NCI-H510A (cell line): Measurements from ENCODE around the gene THOC5.

Experiments used
- DNase-seq: peaks from one replicate; lab custom pipeline; 2025; lab: John Stamatoyannopoulos, UW

Gene THOC5

DNA sequence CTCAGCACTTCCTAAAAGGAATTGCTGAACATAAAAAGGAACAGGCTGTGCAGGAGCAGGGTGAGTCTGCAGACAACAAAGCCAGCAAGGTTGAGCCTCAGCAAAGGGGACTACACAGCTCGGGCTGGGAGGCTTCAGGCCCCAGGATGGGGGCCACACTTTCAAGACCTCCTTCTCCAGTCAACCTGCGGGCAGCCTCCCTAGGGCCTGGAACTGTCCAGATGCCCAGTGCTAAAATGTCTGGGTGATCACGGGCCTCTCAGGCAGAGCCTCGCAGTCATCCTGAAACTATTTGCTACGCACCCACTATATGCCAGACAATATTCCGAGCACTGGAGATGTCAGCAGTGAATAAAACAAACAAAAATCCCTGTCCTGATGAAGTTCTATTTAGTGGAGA, 77.4 kb downstream of the THOC5 start:
- no peak for DNase-seq

DNA sequence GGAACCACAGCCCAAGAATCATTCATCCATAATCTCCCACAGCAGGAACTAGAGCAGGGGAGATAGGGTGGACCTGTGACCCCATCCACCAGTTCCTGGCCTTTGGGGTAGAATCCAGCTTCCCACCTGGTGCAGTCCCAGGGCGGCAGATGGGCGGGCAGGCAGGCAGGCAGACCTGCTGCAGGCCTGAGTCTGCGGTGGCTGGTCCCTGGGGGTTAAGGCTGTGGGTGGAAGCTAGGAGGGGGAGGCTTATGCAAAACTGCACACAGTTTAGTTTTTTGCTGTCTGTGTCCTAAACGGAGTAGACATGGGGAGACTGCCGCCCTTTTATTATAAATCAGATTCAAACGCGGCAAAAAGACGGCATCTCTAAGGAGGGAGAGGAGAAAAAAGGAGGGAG, 78.0 kb downstream of the THOC5 start:
- no peak for DNase-seq

DNA sequence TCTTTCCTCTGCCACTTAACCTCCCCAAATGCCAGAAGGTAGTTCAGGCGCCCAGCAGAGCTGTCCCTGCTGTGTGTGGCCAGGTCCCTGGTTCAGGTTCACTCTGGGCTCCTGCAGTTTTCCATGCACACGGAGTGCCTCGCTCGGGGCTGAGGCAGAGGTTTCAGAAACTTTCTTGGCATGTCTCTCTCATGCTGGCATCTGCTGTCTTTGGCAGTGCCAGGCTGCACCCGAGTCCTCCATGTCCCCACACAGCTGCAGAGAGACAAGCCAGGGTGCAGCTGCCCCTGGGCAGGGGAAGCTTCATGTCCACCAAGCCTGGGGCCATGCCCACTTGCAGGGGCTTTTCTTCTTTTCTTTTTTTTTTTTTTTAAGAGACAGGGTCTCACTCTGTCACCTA, 80.6 kb downstream of the THOC5 start:
- DNase-seq, result no peak

DNA sequence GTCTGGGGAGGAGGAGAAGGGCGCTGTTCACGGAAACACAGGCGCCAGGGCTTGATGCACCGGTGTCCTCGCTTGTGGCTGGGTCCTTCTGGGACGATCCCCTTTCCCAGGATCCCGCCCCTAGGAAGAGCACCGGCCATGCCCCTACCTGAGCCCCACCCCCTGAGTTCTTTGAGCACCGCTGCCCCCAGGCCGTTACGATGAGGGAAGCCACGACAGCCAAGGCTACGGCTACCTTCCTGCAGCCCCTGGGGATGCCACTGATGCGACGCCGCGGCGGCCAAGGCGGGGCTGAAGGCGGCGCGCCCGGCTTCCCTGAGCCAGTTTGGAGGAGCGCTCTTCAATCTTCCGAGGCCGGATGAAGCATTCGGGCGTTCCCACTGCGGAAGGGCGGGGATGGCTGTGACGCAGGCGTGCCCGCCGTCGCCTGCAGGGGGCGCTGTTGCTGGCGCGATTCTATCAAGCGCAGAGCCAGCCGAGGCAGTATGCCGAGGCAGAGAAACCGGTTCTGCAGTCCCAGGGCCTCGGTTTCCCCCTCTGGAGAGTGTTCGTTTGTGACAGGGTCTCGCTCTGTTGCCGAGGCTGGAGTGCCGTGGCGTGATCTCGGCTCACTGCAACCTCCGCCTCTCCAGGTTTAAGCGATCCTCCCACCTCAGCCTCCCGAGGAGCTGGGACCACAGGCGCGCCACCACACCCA, 83.2 kb downstream of the THOC5 start:
- peak; percentile 68 for DNase-seq

DNA sequence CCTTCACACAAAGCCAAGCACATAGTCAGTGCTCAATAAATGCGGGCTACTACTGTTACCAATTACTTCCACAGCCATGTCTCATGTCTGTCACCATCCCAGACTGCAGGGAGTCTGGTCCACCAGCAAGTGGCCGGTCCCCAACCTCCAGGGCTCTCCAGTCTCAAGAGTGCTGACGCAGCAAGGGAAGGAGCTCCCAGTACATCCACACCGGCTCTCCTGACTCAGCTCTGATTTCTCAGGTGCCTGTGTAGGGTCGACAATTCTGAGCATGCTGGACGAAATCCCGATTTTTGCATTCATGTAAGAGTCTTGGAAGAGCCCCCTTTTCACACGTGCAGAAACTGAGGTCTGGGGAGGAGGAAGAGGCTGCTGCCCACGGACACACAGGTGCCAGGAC, 83.8 kb downstream of the THOC5 start:
- no peak for DNase-seq

DNA sequence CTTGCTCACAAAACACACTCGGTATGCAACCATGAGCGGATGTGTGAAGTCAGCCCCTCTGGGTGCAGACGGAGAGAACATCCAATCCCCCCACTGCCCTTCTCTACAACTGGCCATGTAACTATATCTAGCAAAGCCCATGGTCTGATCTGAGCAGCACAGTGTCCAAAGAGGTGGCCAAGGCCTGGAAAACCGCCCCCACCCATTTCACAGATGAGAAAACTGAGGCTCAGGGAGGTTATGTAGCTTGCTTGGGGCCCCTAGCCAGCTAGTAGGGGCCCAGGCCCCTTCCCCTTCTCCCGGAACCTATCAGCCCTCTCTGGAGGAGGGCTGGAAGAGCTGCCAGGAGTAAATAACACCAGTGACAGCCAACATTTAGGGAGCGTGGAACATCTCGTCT, 89.0 kb downstream of the THOC5 start:
- DNase-seq, result no peak

DNA sequence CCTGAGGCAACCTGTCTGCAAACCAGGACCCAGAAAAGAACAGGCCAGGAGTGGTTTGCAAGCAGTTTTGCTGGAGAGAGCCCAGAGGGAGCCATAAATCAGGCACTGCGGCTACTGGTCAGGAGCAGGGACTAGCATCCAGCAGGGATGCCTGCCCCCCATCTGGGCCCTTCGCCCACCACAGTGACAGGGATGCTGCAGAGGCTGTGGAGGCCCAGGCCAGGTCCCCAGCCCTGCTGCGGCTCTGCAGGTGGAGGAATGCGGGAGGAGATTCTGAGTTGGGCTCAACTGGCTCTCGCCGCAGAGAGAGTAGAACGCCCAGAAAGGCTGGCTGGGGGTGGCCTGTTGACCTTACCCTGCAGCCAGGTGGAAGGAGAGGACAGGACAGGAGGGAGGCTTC, 89.9 kb downstream of the THOC5 start:
- DNase-seq, result no peak

DNA sequence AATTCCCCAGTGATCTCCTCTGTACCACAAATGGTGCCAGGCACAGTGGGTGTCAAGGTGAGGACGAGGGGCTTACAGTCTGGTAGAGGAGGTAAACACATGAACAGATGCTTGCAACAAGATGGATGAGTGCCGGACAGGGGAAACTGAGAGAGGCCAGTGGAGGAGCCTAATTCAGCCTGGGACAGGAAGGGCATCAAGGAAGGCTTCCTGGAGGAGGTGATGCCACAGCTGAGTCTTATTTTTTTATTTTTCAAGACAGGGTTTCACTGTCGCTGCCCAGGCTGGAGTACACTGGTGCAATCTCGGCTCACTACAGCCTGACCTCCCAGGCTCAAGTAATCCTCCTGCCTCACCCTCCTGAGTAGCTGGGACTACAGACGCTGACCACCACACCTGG, 92.3 kb downstream of the THOC5 start:
- no peak for DNase-seq

DNA sequence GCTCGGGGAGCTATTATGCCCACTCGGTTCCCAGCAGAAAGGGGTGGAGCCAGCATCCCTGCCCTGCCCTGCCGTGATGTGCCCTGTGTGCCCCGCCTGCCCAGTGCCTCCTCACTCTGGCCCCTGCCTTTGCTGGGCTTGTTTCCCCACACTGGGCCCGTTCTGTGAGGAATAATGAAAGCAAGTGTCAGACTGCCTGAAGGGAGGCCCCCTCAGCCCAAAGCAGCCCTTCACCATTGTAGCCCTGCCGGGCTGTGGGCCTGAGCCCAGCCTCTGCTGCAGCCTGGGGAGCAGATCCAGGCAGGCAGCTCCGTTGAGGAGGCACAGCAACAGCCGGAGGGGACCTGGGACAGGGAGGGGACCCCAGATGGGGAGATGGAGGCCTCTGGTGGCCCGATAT, 93.8 kb downstream of the THOC5 start:
- DNase-seq, result no peak

DNA sequence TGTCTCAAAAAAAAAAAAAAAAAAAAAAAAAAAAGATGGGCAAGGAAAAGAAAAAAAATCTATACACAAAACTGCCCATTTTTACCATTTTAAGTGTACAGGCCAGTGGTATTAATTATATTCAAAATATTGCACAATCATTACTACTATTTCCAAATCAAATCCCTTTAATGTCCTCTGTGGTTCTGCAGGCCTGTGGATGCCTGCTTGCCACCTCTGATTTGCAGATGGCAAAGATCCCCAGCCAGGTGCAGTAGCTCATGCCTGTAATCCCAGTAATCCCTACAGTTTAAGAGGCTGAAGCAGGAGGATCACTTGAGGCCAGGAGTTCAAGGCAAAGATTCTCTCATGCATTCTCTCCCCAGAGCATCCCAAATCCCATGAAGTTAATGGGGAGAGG, 95.0 kb downstream of the THOC5 start:
- no peak for DNase-seq

DNA sequence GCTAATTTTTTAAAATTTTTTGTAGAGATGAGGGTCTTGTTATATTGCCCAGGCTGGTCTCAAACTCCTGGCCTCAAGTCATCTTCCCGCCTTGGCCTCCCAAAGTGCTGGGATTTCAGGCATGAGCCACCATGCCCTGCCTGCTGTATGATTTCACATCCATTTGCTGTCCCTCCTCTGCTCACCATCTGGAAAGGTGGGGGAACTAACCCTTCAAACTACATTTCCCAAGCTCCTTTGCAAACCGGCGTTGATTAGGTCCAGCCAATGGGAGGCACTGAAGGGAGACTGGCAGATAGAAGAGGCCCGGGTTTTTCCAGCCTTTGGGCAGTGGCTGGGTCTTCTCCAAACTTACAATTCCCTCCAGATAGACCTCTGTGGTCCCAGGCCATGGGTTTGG, 95.8 kb downstream of the THOC5 start:
- DNase-seq, result no peak

DNA sequence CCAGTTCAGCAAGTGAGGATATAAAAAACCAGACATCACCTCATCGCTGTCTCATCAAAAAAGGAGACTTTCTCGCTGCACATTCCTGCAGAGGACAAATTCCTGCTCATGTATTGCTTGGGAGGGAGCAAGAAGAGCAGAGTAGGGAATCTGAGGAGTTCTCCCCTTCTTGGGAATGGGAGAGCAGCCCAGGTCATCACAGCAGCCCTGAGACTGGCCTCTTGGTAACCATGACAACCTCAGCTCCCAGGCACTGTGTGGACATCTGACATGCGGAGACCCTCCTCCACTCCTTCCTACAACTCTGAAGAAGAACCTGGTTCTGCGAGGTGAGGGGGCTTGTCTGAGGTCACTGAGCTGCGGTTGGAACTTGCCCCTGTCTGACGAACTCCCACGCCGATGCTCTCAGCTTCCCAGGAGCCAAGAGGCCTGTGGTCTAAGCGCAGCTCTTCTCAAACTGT, 97.3 kb downstream of the THOC5 start:
- no peak for DNase-seq
